Measurements from ENCODE around the gene RHOBTB1.

DNA sequence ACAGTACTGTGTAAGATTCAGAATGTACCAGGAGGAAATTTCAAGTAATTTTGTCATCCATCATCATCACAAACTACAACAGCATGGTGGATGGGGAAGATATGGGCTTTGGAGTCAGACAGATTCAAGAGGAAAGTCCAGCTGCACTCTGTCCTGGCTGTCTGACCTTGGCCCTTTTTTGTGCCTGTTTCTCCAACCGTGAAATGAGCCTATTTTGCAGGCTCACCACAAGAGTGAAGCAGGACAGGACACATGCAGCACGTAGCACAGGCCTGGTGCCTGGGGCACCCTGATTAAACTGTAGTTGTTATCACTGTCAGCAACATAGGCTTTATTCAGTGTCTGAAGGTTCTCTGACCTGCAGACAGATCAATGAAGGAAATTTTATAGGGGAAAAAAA, 37.6 kb downstream of the RHOBTB1 start:
- TF ChIP-seq FOXK2 (IDR thresholded peaks at IDR 0.05) = no peak
- no peak for TF ChIP-seq ARNT (IDR thresholded peaks at IDR 0.05)
- TF ChIP-seq L3MBTL2 (conservative IDR thresholded peaks at IDR 0.05) = no peak
- TF ChIP-seq TARDBP (IDR thresholded peaks at IDR 0.05) = no peak
- no peak for TF ChIP-seq ELF4 (IDR thresholded peaks at IDR 0.05)
- no peak for TF ChIP-seq SP1 (IDR thresholded peaks at IDR 0.05)
- TF ChIP-seq NFRKB (IDR thresholded peaks at IDR 0.05) = no peak
